GM19043 (cell line): ENCODE results near the gene PLVAP.

ENCODE experiments used
- ATAC-seq: cut with Tn5 transposase; IDR thresholded peaks from one replicate; pipeline ENCODE4 v1.9.1; 2021; ENCODE audit warnings: low read depth; ENCODE audit not compliant: unreplicated experiment

PLVAP gene

DNA sequence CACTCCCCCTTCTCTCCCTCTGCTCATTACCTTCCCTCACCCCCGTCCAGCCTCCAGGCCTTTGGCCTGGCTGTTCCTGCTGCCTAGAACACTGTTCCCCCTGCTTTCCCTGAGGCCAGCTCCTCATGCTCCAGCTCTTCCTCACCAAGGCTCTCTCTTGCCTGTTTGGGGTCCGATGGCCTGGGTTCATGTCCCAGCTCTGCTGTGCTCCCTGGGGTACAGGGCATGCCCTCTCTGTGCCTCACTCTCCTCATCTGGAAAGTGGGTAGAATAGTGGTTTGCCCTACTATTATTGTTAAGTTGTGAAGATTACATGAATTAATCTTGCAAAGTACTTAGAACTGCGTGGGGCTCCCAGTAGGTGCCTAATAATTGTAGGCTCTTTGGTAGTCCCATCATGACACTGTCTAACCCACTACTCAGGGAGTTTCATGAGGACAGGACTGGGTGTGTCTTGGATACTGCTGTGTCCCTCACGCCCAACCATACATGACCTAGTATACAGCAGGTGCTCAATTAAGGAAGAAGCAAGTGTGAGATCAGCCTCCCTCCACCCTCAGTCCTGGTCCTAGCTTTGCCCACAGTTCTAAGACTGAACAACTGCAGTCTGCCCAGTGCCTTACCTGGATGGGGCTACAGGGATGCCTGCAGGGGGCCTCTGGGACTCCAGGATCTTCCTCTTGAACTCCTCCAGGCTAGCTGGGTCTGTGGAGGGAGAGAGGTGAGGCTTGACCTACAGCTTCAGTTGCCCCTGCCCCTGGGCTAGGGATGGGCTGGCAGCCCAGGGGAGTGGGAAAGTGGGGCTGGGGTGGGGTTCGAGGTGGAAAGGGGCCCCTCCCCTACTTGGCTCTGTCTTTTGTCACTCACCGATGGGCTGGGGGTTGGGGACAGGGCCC lies 17.0 kb downstream of the PLVAP start:
- no peak for ATAC-seq

DNA sequence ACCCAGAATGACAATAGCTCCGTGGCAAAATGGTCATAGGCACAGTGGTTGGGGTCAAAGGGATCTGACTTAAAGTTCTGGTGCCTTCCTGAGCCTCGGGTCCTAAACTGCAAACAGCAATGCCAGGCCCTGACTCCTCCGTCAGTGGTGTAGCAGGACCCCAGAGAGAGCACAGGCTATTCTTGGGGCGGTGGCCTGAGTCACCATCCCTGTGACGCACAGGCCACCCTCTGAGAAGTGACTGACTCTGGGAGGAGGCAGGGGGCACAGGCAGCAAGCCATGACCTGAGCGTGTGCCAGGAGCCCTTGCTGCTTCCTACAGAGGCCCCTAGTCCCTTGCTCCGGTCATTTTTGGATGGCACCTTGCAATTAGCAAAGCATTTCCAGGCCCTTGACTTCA lies 18.7 kb downstream of the PLVAP start:
- ATAC-seq = no peak

DNA sequence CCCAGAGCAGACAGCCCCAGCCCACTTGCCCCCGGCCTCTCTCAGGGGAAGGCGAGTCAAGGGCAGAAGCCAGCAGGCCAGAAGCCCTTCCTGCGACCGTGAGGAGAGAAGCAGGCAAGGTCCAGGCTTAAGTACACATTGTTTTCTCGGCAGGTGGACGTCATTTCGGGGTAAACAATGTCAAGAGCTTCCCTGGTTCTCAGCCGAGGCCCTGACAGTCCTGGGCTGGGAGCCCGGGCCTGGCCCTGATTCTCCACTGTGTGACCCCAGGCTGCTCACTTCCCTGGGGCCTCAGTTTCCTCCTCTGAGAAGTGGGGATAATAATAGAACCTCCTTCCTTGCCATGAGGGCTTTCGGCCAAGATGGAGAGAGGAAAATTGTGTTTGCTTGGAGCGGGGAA lies 19.4 kb downstream of the PLVAP start:
- ATAC-seq = no peak

DNA sequence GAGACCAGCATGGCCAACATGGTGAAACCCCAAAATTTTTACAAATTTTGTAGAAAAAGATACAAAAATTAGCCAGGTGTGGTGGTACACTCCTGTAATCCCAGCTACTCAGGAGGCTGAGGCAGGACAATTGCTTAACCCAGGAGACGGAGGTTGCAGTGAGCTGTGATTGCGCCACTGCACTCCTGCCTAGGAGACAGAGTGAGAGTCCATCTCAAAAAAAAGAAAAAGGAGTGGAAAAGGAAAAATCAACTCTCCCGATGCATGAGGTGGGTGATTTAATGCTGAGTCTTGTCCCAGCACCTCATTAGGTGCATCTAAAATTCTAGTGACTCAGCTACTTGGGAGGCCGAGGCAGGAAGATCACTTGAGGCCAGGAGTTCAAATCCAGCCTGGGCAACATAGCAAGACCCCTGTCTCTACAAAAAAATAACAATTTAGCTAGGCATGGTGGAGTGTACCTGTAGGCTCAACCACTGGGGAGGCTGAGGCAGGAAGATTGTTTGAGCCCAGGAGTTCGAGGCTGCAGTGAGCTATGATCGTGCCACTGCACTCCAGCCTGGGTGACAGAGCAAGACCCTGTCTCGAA lies 20.0 kb downstream of the PLVAP start:
- ATAC-seq = no peak

DNA sequence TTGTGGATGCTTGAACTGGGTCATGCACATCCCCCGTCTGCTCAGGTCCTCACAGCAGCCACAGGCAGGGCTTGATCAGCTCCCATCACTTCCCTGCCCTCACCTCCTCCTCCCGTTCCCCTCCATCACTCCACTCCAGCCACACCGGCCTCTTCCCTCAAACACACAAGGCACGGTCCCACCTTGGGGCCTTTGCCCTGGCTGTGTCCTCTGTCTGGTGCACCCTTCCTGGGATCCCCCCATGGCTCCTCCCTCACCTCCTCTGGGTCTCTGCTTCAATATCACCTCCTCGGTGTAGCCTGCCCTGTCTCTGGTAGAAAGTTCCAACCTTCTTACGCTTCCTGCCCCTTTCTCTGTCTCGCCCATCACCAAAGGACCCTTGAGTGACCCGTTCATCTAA lies 23.8 kb downstream of the PLVAP start:
- ATAC-seq = no peak

DNA sequence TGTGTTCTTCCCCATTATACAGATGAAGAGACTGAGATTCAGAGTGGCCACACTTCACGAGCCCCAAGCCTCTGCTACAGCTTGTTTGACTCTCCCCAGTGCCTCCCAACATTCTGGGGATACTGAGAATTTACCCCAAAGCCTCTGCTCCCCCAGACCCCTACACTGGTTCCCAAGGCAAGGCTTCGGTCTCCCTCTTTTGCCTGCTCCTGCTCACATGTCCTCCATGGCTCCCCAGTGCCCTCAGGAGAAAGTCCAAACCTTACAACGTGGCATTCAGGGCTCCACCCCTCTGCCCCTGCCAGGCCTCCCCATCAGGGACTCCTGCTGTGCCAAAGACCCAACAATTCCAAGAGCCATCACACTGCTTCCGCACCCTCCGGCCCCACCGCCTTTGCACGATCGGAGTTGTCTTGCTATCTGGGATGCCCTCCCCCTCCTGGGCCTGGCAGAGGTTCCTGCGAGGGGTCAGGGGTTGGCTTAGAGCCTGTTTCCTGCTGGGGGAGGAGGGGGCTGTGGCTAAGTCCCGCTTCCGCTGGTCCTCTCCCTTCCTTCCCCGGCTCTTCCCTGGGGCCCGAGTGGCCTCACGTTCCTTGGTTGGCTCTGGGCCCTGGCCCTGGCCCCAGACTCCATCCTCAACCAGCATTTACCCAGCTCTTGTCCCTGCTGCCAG lies 24.4 kb downstream of the PLVAP start:
- ATAC-seq = no peak

DNA sequence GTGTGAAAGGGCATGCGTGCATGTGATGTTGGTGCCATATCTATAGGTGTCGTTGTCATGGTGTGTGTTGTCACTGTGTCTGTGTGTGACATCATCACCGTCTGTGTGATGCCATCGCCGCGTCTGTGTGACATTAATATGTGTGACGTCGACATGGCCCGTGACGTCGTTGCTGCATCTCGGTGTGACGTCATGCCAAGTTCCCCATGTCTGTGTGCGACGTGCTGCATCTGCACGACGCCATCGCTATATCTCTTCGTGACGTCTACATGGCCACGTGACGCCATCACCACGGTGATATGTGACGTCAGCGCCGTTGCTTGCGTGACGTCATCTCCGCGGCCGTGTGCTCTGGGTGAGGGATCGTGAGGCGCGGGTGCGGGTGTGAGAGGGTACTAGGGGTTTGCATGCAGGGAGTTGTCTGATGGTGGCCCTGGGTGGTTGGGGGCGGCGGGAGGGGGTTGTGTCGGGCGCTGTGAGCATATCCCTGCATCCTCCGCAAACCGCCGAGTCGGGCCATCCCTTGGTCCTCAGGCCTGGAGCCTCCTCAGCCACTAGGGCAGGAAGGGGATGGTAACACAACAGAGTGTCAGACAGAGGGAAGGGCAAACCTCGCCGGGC lies 25.2 kb downstream of the PLVAP start:
- ATAC-seq = no peak

DNA sequence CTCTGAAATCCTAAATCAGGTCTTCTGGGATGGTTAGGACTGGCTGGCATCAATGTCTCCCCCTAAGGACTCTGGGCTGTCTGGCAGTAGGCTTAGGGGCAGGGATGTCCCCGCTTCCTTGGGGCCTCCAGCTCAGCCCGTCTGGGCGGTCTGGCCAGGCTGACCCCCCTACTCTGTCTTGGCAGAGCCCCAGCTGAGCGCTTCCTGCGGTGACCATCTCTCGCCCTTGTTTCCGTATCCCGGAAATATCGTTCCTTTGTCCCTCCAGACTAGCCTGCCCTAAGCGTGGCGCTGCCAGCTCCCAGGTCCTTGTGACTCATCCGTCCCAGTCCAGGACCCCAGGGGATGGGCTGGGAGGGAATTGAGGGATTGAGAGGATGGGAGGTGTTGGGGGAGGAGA lies 28.4 kb downstream of the PLVAP start:
- no peak for ATAC-seq

DNA sequence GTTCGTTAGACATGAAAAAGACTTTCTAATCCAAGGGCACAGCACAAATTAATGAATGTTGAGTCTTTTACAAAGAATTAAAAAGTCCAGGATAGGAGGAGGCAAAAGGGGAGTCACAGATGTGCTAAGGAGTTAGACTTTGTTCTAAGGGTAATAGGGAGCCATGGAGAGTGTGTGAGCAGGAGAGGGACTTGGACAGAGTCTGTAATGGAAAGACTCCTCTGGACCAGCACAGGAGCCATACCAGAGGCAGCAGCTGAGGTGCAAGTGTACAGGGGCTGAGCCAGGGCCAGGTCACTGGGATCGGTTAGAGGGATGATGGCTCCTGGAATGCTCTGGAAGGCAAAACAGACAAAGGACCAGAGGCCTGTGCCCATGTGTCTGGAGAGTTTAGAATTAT lies 29.3 kb downstream of the PLVAP start:
- no peak for ATAC-seq

DNA sequence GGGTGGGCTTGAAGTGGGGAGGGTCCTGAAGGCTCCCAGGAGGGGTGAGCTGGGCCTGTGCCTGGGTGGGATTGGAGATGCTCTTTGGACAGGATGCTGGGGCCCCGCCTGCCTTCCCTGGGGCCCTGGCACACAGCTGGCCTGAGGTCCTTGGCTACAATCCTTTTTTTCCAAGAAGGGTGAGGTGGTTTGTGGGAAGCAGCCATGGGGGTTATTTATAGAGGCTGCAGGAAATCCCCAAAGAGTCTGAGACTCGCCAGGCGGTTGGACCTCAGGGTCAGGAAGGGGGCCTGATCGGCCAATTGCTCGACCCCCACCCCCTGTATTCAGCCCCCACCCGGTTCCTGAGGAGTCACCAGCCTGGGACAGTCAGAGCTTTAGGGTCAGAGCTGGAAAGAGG lies 29.8 kb downstream of the PLVAP start:
- ATAC-seq = no peak

DNA sequence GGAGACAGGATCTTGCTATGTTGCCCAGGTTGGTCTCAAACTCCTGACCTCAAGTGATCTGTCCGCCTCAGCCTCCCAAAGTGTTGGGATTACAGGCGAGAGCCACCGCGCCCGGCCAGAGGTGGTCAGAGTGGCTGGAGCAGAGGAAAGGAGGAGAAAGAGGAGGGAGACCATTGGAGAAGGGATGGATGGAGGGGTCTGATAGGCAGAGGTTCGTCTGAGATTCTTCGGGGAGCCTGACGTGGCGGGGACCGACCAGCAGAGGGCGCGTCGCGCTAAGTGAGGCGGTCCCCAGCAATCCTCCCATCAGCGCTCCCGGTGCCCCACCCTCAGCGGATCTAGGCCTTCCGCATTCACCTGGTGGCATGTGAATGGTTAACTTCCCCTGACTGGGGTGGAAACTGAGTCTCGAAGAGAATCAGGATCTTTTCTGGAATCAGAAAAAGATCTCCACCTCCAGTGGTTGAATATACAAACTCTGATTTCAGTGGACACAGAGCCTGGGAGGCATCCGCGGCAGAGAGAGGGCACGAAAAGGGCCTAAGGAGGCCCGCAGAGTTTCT lies 31.0 kb downstream of the PLVAP start:
- no peak for ATAC-seq

DNA sequence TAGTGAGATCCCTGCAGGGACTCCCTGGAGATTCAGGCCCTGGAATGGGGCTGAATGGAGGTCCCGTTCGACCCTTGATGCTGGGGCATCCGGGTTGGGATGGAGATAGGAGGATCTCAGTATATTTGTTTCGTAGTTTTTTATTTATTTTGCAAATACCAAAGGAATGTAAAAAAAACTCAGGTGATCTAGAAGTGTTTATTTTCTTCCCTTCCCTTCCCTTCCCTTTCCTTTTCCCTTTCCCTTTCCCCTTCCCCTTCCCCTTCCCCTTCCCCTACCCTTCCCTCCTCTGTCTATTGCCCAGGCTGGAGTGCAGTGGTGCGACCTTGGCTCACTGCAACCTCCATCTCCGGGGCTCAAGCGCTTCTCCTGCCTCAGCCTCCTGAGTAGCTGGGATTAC lies 35.3 kb downstream of the PLVAP start:
- no peak for ATAC-seq

DNA sequence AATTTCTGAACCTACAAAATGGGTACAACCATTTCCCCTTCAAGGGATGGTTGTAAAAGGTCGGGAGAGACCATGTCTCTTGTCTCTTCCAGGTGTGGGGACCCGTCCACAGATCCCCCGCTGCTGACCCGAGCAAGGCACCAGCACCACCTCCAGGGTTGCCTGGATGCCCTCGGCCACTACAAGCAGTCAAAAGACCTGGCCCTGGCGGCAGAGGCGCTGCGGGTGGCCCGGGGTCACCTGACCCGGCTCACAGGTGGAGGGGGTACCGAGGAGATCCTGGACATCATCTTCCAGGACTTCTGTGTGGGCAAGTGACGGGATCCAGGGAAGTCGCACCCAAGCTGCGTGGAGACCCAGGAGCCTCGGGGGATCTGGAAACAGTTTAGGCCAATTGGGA lies 35.8 kb downstream of the PLVAP start:
- no peak for ATAC-seq

DNA sequence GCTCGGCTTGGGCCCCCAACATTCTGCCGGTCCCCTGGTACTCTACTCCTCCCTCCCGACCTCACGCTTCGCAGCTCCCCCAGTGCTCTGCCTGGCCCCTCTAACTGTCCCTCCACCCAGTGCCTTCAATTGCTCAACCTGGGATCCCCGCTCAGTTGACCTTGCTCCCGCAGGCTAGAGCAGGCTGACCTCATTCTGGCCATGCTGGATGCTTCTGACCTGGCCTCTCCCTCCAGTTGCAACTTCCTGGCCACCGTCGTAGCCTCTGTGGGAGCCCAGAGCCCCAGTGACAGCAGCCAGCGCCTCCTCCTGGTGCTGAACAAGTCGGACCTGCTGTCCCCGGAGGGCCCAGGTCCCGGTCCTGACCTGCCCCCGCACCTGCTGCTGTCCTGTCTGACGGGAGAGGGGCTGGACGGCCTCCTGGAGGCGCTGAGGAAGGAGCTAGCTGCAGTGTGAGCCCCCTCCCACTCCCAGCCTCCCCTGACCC lies 36.2 kb downstream of the PLVAP start:
- ATAC-seq = no peak

DNA sequence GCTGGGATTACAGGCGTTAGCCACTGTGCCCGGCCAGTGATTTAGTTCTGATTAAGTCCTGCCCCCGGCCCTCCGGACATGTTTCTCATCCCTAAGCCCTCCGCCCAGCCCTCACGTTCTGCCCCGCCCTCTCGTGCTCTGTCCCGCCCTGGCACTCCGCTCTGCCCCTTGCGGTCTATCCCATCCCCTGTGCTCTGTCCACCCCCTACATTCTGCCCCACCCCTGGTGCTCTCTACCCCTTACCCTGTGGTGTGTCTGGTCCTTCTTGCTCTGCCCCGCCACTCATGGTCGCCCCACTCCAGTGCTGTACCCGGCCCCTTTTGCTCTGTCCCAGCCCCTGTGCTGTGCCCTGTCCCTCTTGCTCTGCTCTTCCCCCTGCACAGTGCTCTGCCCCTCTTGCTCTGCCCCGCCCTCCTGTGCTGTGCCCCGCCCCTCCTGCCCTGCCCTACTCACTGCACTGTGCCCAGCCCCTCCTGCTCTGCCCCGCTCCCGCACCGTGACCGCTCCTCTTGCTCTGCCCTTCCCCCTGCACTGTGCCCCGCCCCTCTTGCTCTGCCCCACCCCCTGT lies 36.8 kb downstream of the PLVAP start:
- no peak for ATAC-seq

DNA sequence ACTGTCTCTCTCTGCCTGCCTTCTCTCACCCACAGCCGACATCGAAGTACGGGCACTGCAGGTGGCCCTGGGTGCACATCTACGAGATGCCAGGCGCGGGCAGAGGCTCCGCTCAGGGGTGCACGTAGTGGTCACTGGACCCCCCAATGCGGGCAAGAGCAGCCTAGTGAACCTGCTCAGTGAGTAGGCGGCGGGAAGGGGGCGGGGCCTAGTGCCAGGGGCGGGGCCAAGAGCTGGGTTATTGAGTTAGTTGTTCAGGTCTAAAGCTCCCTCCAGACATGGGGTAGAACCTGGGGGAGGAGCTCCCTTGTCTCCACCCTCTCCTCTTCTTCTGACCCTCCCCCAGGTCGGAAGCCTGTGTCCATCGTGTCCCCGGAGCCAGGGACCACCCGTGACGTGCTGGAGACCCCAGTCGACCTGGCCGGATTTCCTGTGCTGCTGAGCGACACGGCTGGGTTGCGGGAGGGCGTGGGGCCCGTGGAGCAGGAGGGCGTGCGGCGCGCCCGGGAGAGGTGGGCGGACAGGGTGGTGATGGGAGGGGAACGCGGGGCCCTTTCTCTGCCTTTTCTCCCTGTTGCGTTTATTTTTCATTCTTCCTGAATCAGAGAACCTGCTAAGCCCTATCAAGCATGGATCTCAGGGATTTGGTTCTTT lies 37.9 kb downstream of the PLVAP start:
- ATAC-seq = no peak

DNA sequence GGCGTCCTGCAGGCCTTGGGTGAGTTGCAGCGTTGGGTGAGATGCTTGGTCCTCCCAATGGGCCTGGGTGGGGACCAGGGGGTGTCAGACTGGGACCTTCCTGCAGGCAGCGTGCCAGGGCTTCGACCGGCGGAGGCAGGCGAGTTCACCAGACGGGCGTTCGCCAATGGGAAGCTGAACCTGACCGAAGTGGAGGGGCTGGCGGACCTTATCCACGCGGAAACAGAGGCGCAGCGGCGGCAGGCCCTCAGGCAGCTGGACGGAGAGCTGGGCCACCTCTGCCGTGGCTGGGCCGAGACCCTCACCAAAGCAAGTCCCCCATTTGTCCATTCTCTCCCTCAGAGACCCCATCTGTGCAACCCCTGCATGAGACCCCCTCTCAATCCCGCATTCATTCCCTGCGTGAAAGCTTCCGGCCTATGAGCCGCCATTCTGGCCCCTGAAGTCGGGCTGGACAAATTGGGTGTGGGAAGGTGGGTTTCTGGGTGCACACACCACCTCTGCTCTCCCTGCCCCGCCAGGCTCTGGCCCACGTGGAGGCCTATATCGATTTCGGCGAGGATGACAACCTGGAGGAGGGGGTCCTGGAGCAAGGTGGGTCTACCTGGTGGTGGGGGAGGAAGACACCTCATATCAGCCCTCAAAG lies 38.6 kb downstream of the PLVAP start:
- no peak for ATAC-seq

DNA sequence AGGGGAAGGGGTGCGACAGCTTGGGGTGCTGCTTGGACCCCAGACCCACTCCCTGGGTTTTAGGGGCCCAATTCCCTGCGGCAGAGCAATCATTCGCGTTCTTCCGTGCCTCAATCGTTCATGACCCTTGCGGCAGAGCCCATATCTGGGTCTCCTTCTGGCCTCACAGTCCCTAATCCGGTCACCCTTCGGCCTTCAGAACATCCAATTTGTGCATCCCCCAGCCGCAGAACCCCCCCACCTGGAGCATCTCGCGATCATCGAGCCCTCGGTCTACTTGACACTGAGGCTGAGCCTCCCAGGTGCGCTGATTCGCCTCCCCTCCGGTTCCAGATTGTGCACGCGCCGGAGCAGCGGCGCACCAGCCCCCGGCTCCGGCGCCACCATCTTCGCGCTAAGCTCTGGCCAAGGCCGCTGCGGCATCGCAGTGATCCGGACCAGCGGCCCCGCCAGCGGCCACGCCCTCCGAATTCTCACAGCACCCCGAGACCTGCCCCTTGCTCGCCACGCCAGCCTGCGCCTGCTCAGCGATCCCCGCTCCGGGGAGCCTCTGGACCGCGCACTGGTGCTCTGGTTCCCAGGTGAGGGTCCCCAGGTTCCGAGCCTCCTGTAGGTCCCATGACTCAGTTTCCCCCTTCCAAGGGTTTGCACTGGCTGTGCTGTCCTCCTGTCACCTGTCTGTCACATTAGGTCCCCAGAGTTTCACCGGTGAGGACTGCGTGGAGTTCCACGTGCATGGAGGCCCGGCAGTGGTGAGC lies 39.3 kb downstream of the PLVAP start:
- ATAC-seq = no peak
